GM23338 (cell line): Measurements from ENCODE around the gene KCNMB3. TPM values are rescaled to one million over a fixed set of nuclear protein-coding genes. Genes with fewer than 3 reads are reported as not detected.
A peak's percentile ranks its signal among the peaks of the same experiment; 100 is the strongest.

Experiments used
- ATAC-seq: fragments of 200-7000 bp; cut with Tn5 transposase; 3 replicates; pipeline ENCODE4 v1.9.1; 2020
- DNase-seq: peaks from one replicate; pipeline ENCODE4 v3.0.0-alpha.2; 2015; ENCODE audit warnings: low spot score
- H2AFZ ChIP-seq: fragments of 200-600 bp; sonication (generic); 2 replicates; pipeline ENCODE4 v1.8.0; 2016; ENCODE audit warnings: antibody characterized with exemption, mild to moderate bottlenecking, moderate library complexity
- H3F3A ChIP-seq: fragments of 200-600 bp; sonication (generic); replicated peaks from 2 replicates; pipeline ENCODE4 v1.8.0; 2017; ENCODE audit warnings: antibody characterized with exemption, mixed run types, low read depth
- H3K27ac ChIP-seq: fragments of 200-600 bp; sonication (generic); 2 replicates; pipeline ENCODE4 v1.6.1; 2016; ENCODE audit warnings: low read depth
- H3K27me3 ChIP-seq: fragments of 200-600 bp; sonication (generic); 2 replicates; pipeline ENCODE4 v1.8.0; 2016; ENCODE audit warnings: mild to moderate bottlenecking, mixed run types, moderate library complexity; ENCODE audit not compliant: insufficient read depth
- H3K36me3 ChIP-seq: fragments of 200-600 bp; sonication (generic); 2 replicates; pipeline ENCODE4 v1.8.0; 2016; ENCODE audit warnings: mild to moderate bottlenecking; ENCODE audit not compliant: insufficient read depth
- H3K4me1 ChIP-seq: fragments of 200-600 bp; sonication (generic); 2 replicates; pipeline ENCODE4 v1.8.0; 2016; ENCODE audit warnings: mild to moderate bottlenecking, moderate library complexity; ENCODE audit not compliant: insufficient read depth
- H3K4me2 ChIP-seq: fragments of 200-600 bp; sonication (generic); 2 replicates; pipeline ENCODE4 v1.7.1; 2017; ENCODE audit warnings: mixed run types
- H3K4me3 ChIP-seq: fragments of 200-600 bp; sonication (generic); 2 replicates; pipeline ENCODE4 v1.6.1; 2016; ENCODE audit warnings: mixed run types
- H3K79me2 ChIP-seq: fragments of 200-600 bp; sonication (generic); replicated peaks from 2 replicates; pipeline ENCODE4 v1.8.0; 2017; ENCODE audit warnings: mild to moderate bottlenecking; ENCODE audit not compliant: insufficient read depth
- H3K9me2 ChIP-seq: fragments of 200-600 bp; sonication (generic); 2 replicates; pipeline ENCODE4 v1.8.0; 2017; ENCODE audit not compliant: insufficient read depth
- H4K20me1 ChIP-seq: fragments of 200-600 bp; sonication (generic); replicated peaks from 2 replicates; pipeline ENCODE4 v1.8.0; 2017; ENCODE audit warnings: mild to moderate bottlenecking; ENCODE audit not compliant: insufficient read depth
- H3K27ac Mint-ChIP-seq: 2 replicates; pipeline ENCODE4 v1.8.0; 2020; ENCODE audit warnings: inconsistent platforms, mild to moderate bottlenecking, moderate library complexity, mixed read lengths
- H3K27me3 Mint-ChIP-seq: 3 replicates; pipeline ENCODE4 v1.8.0; 2022; ENCODE audit warnings: low read depth, mild to moderate bottlenecking, moderate library complexity, mixed read lengths, inconsistent platforms; ENCODE audit not compliant: insufficient read depth, poor library complexity
- H3K36me3 Mint-ChIP-seq: 3 replicates; pipeline ENCODE4 v1.8.0; 2021; ENCODE audit warnings: low read depth, mild to moderate bottlenecking, inconsistent platforms, moderate library complexity, mixed read lengths
- H3K4me1 Mint-ChIP-seq: 3 replicates; pipeline ENCODE4 v1.8.0; 2020; ENCODE audit warnings: mild to moderate bottlenecking, inconsistent platforms, mixed read lengths
- H3K4me3 Mint-ChIP-seq: 3 replicates; pipeline ENCODE4 v1.8.0; 2021; ENCODE audit warnings: moderate library complexity, mild to moderate bottlenecking, inconsistent platforms, mixed read lengths
- H3K9me3 Mint-ChIP-seq: 3 replicates; pipeline ENCODE4 v1.8.0; 2020; ENCODE audit warnings: moderate library complexity, mild to moderate bottlenecking, inconsistent platforms, mixed read lengths
- CTCF ChIP-seq, 2 experiments: fragments of 200-600 bp in 1 of 2; sonication (generic) in 1 of 2; conservative IDR thresholded peaks; 2 replicates each; pipeline versions ENCODE4 v1.5.1 to v1.6.1; 2016 to 2017; ENCODE audit warnings: antibody characterized with exemption in 2 of 2, low read depth in 2 of 2, mild to moderate bottlenecking in 2 of 2, moderate library complexity in 1 of 2
- POLR2AphosphoS5 ChIP-seq: IDR thresholded peaks from 2 replicates; pipeline ENCODE4 v1.6.1; 2016; ENCODE audit warnings: antibody characterized with exemption, low read depth
- ZNF114 ChIP-seq: fragments of 250-450 bp; sonication (Bioruptor Pico); IDR thresholded peaks from 2 replicates; pipeline ENCODE4 v1.5.0; 2020; ENCODE audit warnings: mild to moderate bottlenecking, moderate library complexity
- ZNF462 ChIP-seq: fragments of 250-450 bp; sonication (Bioruptor Pico); IDR thresholded peaks from 2 replicates; pipeline ENCODE4 v1.5.0; 2020; ENCODE audit warnings: mild to moderate bottlenecking, moderate library complexity
- polyA plus RNA-seq: library from polyadenylated mRNA; unstranded; fragments of >200 nt; fragmentation: Nextera tagmentation; extraction: Ambion mirVana; gene quantifications from 2 replicates; pipeline ENCODE4 v1.2.1, GENCODE V29; 2016
- total RNA-seq: library from RNA; depleted of rRNA; stranded (reverse); fragments of >200 nt; shearing (Covaris generic); gene quantifications from 2 replicates; pipeline ENCODE4 v1.2.3, GENCODE V29; 2014

The KCNMB3 gene
- total and polyA plus RNA-seq, 2 experiments from 2014 or later: 1.3 to 3.8 TPM

- peaks cover 15% of the 10 kb centered on the region for H3K27me3 Mint-ChIP-seq
- H3K4me1 Mint-ChIP-seq: 0 out of 3 replicates have a peak, but pooled peaks cover 2% of the 10 kb centered on the region
Measured at GRCh38 chr3:179260949-179261765, 10.2 kb upstream of the KCNMB3 start.

More at GRCh38 chr3:179260949-179261765, 10.2 kb upstream of the KCNMB3 start:
- Mint-ChIP-seq H3K9me3 (peaks cover 23% of the 10 kb centered on the region), H3K4me3 (peak overlapping the region; percentile 70), H3K36me3 (peaks cover 19% of the 10 kb centered on the region), H3K27ac (no peak overlapping the region)
- Histone ChIP-seq H3K27me3 (peaks cover 7% of the 10 kb centered on the region), H3K79me2 (no peaks in the 10 kb centered on the region), H3K4me1 (no peaks in the 10 kb centered on the region), H3K9me2 (no peaks in the 10 kb centered on the region), H3F3A (no peaks in the 10 kb centered on the region), H2AFZ (peak overlapping the region; percentile 98), H4K20me1 (no peaks in the 10 kb centered on the region), H3K4me2 (peak overlapping the region; percentile 63), H3K36me3 (no peaks in the 10 kb centered on the region), H3K27ac (no peak overlapping the region), H3K4me3 (peak overlapping the region; percentile 52)
- ATAC-seq (peak; percentile 99), DNase-seq (peak; percentile 80)
- TF ChIP-seq POLR2AphosphoS5 (peak; percentile 64), ZNF114 (no peak), CTCF (conservative IDR thresholded peaks at IDR 0.05; ENCODE audit: low read depth in 2 of 2) (no peak), ZNF462 (CRISPR knock-in tag) (peak; percentile 53; the same call in 1 of the 2 replicates)
